COLO668 (cell line): Measurements from ENCODE around the gene MTIF3.
"Not testable (repeated sequence)": the region's sequence is repeated elsewhere in the genome, so short reads cannot be mapped to it uniquely, and the experiment has no call there.

ENCODE experiments used
- DNase-seq: peaks from one replicate; lab custom pipeline; 2025; ENCODE audit not compliant: unreplicated experiment; lab: John Stamatoyannopoulos, UW

The MTIF3 gene

DNA sequence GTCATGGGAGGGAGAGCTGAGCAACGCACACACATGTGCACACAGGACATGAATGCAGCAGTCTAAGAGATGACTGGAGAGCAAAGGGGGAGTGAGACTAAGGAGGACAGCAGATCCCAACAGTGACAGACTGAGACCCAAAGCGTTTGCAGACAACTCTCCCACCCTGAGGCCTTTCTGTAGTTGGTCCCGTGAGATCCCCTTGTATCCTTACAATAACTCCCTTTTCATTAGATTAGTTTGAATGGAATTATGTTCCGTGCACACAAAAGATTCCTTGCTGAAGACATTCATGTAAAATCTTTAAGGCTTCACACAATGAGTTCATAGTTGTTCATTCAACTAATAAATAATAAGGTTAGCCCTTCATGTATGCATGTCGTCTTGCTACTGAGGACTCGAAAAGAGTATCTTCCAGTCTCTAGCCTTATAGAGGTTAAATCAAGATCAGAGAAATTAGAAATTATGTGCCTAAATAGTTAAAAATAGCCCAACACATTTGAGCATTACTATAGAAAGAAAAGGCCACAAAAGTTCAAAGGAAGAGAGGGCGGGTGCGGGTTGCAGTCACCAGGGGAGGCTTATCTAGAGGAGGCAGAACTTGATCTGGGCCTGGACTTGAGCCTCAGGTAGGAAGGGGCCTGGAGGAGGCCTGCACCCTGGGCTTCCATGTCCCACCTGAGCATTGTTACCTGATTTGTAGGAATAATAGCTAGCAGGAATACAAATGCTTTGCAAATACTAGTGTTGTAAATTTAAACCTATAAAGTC is 29.1 kb downstream of the MTIF3 start:
- DNase-seq = no peak

- DNase-seq = no peak
Measured at GRCh38 chr13:27419328-27419727, 31.0 kb downstream of the MTIF3 start.

DNA sequence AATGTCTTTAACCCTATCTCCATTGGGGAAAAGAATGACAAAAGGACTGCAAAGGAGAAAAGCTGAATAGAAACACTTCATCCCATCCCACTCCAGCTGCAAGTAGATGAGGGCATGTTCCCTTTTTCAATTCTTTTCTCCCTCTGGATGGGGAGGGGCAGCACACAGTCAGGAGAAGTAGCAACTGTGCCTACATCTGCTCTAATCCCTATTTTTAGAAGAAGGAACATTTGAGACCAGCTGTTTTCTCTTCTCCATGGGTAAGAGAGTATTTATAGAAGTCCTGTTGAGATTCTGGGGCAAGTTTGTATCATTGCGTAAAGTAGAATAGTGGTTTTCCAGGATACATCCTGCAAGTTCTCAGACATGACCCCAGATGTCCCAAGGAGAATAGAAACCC is 35.2 kb downstream of the MTIF3 start:
- DNase-seq = no peak

DNA sequence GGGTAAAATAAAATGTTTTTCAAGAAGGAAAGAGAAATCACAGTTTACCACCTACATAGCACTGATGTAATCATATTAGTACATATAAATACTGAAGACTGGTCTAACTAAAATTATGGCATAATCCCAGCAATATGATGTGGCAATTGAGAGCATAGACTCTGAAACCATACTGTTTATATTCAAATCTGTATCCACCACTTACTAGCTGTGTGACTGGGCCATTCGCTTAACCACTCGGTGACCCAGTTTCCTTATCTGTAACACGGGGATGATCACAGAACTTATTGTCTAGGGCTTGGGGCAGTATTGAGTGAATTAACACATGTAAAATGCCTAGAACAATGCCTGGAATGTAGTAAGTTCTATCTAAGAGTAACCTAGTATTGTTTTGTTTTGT is 39.0 kb downstream of the MTIF3 start:
- no peak for DNase-seq

DNA sequence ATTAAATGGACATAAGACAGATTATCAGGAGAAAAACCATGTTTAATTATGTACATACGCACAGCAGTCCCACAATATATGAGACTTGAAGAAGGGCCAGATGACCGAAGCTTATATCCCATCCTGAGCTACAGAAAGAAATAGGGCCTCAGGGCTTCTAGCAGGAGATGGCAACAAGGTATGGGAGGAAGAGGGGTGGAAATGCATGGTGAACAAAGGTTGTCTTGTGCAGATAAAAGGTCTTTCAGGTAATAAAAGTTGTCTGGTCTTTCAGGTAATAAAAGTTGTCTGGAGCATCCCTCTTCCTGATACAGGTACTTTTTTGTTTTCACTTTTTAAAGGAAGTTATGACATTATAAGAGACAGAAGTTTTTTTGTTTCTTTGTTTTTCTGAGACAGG is 41.4 kb downstream of the MTIF3 start:
- DNase-seq = no peak

GRCh38 chr13:27408074-27408473 is 42.3 kb downstream of the MTIF3 start:
- no peak for DNase-seq

DNA sequence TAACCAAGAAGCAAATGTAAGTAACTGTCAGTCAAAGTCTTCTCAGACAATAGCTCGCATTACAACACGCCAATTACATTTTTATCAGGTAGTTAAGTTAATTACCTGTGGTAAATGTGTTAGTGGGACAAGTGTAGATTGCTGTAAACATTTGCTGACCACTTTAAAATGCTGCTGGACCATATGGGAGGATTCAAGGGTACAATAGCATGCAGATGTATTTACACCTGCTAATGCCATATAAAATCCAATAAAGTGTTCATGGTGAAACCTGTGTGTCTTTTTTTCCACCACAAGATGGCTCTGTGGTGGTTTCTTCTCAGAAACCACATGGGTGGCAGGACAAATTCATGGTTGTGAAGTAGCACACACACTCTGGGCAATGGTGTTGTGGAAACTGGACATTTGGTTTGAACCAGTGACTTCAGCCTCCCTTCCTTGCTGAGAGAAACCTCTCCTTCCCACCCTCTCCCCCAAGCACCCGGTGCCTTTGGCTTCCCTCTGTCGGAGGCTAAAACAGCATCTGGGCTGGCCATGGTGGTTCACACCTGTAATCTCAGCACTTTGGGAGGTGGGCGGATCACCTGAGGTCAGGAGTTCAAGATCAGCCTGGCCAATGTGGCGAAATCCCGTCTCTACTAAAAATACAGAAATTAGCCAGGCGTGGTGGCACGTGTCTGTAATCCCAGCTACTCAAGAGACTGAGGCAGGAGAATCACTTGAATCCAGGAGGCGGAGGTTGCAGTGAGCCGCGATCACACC is 44.0 kb downstream of the MTIF3 start:
- DNase-seq = peak; percentile 47

- no peak for DNase-seq
Measured at GRCh38 chr13:27405546-27406134, 44.7 kb downstream of the MTIF3 start.

GRCh38 chr13:27404680-27405079 is 45.7 kb downstream of the MTIF3 start:
- DNase-seq = no peak

DNA sequence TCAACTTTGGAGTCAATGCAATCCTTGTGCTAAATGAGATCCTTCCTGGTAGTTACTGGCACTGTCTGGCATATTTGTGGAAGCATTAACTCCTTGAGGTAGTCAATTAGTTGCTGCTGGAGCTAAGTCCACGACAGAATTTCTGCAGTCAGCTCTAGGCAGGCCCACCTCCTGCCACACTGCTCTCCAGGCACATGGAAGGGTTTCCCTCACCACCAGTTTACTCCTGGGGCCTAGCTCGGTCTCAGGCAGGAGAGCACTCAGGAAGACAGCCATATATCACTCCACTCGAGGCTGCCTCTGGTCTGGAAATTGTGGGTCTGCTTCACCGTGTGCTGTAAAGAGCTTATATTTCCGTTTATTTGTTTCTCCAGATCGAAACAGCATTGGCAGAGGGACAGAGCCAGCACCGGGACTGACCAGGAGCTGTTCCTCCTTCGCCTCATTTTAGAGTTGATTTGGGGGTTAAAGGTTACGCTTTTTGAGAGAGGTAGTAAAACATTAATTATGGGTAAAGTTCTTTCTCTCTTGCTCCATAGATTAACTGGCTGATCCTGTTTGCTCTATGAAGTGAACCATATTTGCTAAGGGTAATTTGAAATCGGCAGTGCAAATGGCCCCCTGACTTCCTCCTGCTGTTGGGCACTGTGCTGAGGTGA is 46.5 kb downstream of the MTIF3 start:
- DNase-seq = no peak

GRCh38 chr13:27403203-27403678 is 47.1 kb downstream of the MTIF3 start:
- DNase-seq = no peak

DNA sequence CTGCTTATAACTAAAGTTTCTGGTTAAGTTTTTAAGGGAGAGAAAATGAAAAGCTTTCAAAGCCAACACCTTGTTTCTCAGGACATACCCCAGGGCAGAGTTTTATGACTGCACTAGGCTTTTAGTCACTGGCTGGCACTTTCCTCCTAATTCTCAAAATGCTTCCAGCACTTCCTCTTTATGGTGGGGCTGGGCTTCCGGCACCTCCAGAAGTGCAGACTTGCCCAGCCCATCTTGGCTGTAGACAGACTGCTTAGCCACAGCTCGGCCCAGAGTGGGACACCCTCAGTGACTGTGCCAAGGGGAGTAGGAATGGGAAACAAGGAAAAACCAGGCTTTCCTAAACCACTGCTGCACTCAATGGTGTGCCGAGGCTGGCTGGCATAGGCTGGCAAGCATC is 49.2 kb downstream of the MTIF3 start:
- no peak for DNase-seq

DNA sequence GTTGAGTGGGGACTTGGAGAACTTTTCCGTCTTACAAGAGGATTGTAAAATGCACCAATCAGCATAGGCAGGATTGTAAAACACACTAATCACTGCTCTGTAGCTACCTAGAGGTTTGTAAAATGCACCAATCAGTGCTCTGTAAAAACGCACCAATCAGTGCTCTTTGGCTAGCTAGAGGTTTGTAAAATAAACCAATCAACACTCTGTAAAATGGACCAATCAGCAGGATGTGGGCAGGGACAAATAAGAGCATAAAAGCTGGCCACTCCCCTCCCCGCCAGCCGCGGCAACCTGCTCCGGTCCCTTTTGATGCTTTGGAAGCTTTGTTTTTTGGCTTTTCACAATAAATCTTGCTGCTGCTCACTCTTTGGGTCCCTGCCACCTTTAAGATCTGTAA is 50.0 kb downstream of the MTIF3 start:
- DNase-seq = not testable (repeated sequence)

DNA sequence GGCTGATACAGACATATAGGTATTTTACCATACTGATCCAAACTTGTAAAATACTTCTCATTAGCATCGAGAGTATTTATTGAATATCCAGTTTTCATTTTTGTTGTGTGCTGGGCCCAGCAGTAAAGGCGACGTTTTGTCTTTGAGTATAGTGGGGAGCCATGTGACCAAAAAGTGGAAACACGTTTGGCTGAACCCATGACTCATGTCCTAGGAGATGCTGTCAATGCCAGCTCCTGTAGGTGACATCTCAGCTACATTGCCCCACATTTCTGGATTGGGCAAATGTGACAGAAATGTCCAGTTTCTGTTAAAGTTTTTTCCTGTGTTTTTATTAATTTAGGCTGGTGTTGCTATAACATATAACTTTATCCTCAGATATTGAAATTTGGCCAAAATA is 52.0 kb downstream of the MTIF3 start:
- no peak for DNase-seq

DNA sequence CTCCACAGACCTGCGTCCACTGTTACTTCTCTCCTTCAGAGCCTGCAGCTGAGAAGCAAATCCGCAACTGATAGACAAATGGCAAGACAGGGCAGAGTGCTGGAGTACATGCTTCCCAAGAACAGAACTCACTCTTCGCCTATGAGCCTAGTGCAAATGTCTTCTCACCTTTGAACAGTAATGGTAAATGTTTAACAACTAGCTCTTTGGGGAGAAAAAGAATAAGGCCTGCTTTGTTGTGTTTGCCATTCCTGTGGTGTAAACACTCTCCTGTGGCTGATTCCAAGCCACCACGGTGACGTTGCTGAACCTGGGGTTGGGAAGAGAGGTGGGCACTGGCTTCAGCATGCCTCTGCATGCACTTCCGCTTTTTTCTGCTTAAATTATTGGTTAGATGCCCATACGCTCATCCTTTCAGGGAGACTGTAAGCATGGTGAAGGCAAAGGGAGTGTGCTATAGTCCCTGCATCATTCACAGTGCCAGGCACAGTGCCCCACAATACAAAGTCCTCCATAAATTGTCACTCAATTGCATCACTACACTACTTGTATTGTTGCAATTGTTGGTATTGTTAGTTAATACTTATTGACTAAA is 54.0 kb downstream of the MTIF3 start:
- no peak for DNase-seq

- DNase-seq = no peak
Measured at GRCh38 chr13:27395007-27395510, 55.3 kb downstream of the MTIF3 start.

DNA sequence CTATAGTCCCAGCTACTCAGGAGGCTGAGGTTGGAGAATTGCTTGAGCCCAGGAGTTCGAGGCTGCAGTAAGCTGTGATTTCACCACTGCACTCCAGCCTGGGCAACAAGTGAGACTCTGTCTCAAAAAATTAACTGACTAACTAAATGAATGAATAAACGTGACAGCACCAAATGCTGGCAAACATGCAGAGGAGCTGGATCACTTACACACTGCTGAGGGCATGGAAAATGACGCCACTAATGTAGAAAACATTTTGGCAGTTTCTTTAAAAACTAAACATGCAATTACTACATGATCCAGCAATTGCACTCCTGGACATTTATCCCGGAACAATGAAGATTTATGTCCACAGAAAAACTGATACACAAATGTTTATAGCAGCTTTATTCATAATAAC is 57.3 kb downstream of the MTIF3 start:
- no peak for DNase-seq

GRCh38 chr13:27391471-27391870 is 58.9 kb downstream of the MTIF3 start:
- DNase-seq = no peak

DNA sequence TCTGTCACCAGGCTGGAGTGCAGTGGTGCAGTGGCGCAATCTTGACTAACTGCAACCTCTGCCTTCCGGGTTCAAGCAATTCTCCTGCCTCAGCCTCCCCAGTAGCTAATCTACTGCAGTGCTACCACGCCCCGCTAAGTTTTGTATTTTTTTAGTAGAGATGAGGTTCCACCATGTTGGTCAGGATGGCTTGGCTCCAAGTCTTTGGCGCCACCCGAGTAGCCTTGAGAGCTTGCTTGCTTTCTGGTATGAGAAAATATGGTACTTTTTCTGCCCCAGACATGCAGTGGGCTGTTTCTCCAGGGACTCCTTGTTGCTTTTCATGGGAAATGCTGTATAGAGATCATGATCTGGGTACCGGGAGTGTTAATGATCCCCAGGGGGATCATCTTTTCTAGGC is 60.5 kb downstream of the MTIF3 start:
- DNase-seq = no peak

DNA sequence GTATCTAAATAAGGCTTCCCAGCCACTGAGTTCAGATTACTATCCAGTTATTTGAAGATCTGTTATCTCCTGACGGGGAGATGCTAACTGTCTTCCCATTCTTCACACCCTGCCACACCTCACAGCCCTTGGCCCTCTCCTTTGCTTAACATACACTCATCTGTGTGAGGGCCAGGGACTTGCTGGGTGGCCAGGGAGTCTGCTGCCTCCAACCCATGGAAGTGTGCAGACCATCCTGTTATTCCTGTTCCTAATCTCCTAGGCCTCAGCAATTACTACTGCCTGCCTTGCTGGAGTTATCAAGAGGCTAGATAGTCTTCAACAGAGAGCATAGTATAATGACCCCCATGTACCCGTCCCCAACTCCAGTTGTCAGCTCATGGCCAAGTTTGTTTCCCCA is 62.1 kb downstream of the MTIF3 start:
- no peak for DNase-seq
